NCI-H1417 (cell line): ENCODE data around the gene PIK3CD.
"Not testable (repeated sequence)": the region's sequence is repeated elsewhere in the genome, so short reads cannot be mapped to it uniquely, and the experiment has no call there.

Source experiments
- DNase-seq, 3 experiments: peaks; one replicate each; lab custom pipeline; 2025; lab: John Stamatoyannopoulos, UW

PIK3CD gene

GRCh38 chr1:9621032-9621431, 30.5 kb upstream of the PIK3CD start:
- no peak for DNase-seq

- no peak for DNase-seq
Measured at GRCh38 chr1:9624081-9624480, 27.4 kb upstream of the PIK3CD start.

DNA sequence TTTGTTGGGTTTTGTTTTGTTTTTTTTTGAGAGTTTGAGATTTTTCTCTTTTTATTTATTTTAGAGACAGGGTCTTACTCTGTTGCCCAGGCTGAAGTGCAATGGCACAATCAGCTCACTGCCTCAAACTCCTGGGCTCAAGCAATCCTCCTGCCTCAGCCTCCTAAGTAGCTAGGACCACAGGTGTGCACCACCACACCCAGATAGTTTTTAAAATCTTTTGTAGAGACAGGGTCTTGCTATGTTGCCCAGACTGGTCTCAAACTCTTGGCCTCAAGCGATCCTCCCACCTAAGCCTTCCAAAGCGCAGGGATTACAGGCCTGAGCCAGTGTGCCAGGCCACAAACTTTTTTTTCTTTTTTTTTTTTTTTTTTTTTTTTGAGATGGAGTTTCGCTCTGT, 26.5 kb upstream of the PIK3CD start:
- DNase-seq: not testable (repeated sequence)

- no peak for DNase-seq
Measured at GRCh38 chr1:9626201-9626608, 25.3 kb upstream of the PIK3CD start.

DNA sequence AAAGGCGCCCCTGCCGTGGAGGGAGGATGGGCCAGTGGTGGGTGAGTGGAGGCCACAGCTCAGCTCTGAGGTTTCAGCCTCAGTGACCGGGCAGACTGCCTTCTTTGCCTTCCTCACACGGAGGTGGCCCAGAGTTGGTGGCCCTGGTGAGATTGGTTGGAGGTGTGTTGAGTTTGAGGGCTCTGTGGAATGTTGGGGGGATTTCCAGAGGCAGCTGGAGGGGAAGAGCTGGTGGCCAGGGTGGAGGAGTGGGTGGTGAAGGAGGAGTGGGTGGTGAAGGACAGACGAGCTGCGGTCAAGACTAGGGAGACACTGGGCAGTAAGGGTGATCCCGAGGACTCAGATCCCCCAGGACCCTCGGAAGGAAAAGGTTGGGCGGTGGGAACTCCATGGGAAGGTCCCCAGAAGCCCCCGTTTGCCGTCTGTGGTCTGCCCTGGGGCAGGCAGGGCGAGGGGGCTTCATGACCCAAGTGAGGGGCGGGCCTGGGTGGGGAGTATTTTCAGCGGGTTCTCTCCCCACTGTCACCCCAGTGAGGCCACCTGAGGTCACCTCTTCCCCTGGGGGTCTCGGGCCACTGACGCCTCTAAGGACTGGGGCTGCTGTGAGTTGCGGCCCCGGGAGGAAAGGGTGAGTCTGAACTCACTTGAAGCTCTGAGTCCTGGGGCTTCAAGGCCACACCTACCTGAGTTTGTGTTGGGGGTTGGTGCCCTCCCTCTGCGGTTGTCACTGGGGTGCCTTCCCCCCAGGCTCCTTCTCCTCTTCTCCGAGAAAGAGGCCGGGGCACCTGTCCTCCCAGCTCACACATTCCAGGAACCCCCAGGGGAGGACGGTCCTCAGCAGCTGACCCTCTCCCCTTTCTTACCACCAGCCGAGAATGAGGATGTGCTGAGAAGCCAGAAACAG, 22.7 kb upstream of the PIK3CD start:
- no peak for DNase-seq

GRCh38 chr1:9629445-9630201, 21.9 kb upstream of the PIK3CD start:
- DNase-seq: no peak

DNA sequence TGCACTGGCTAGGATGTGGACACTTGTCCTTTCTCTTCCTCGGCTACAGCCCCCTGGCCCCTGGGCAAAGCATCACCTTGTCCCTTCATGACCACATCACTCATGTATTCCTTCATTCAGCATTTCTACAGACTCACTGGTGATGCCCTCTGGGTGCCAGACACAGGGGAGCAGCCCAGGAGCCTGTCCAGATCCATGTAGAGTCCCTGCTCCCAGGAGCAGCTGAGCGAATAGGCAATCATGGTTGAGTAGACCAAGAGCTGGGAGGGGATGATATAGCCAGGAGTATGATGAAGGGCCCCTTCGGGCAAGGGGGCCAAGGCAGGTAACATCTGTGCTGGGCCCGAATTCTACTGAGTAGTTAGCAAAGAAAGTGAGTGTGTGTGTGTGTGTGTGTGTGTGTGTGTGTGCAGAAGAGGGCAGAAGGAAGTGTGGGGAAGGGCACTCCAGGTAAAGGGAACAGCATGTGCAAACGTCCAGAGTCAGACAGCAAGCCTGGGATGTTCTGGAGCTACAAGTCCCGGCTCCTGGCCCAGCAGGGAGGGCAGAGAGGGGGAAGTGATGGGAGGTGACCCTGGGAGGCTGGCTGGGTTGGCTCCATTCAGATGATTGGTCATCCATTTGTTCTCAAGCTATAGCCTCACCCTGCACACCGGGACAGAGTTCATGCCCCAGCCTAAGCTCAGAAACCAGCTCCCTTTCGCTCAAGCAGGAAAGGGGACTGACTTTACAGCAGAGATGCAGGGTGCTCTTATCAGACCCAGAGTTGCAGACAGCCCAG, 21.0 kb upstream of the PIK3CD start:
- no peak for DNase-seq

DNA sequence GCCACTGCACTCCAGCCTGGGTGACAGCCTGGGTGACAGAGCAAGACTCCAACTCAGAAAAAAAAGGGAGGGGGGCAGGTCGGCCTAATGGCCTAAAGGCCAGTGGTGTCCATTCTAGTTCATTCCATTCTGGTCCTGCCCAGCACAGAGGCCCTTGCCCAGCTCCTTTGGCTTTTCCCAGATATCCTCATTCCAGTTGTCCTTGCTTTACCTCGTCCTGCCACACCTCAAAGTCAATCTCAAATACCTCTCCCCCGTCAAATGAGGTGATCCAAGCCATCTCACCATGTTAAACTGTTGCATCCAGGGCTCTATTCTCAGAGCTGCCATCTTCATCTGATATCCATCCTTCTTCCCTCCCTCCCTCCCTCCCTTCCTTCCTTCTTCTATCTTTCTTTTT, 19.9 kb upstream of the PIK3CD start:
- no peak for DNase-seq

- DNase-seq: no peak
Measured at GRCh38 chr1:9633493-9633892, 18.0 kb upstream of the PIK3CD start.

- no peak for DNase-seq
Measured at GRCh38 chr1:9634582-9634981, 16.9 kb upstream of the PIK3CD start.

DNA sequence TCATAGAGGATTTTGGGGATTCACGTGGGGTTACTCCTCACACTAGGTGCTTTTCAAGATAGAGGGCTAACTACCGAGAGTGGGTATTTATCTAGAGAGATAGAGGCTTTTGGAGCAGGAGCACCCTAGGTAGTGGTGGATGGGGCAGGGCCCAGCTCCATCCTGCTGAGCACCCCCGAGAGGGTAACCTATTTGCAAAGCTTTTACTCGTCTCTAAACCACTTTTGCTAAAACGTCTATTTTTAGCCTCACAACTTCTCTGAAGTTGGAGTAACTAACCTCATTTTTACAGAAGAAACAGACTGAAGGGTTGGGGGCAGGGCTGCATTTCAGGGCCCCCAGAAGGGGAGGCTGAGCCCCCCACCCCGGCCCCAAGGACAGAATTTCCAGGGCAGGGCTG, 12.3 kb upstream of the PIK3CD start:
- no peak for DNase-seq

- no peak for DNase-seq
Measured at GRCh38 chr1:9643351-9644256, 7.9 kb upstream of the PIK3CD start.

GRCh38 chr1:9646037-9646436, 5.5 kb upstream of the PIK3CD start:
- DNase-seq: no peak

DNA sequence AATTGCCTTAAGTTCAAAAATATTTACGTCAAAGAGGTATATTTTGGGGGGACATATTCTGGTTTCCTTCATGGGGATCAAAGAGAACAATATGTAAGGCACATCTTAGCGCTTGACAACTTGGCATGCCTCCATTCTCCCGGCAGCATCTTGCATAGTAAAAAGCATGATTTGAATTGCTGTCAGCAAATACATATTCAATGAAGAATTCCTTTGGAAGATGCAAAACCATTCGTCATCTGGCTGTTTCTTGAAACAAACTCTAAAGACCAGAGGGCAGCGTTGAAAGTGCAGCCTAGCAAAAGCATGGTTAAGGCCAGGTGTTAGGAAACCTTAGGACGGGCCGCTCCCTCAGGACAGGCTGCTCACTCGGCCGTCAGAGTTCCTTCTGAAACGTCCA, 3.4 kb upstream of the PIK3CD start:
- DNase-seq: no peak

GRCh38 chr1:9649769-9650168, 1.8 kb upstream of the PIK3CD start:
- no peak for DNase-seq

GRCh38 chr1:9651220-9651564, 339 bp upstream of the PIK3CD start:
- DNase-seq: no peak

DNA sequence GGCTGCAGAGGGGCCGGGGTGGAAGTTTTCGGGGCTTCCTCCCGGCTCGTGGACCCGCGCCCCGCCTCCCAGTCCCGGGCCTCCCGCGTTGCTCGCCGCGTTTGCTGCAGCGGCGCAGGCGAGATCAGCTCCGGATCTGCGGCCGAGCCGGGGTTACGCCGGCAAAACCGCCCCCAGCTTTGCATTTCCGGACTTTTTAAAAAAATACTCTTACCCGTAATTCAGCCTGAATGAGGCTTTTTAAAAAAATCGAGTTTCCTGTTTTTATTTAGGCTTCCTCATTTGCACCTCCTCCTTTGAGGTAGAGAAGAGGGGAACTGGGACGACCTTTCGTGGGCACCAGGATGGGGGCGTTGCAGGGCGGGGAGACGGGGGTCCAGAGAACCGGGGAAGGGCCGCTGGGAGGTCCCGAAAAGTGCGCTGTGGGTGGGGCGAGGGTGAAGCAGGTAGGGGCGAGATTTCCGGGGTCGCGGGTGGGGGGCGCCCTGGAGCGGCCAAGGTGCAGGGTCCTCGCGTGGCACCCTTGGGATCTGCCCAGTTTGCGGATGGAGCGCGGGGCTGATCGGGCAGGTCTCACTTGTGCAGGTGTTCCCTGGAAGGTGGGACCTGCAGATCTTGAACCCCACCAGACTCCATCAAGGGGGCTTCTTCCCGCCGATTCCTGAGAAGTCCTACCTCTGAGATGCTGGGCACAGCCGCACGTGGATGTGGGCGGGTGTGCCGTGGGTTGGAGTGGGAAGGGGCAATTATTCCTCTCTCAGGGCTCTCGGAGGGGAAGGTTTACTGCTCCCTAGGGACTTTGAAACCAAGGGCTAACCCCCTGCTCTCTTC, 1.1 kb downstream of the PIK3CD start:
- DNase-seq: peak in 1 of 3 experiments; percentile 58

GRCh38 chr1:9653210-9653490, 1.6 kb downstream of the PIK3CD start:
- DNase-seq: no peak

DNA sequence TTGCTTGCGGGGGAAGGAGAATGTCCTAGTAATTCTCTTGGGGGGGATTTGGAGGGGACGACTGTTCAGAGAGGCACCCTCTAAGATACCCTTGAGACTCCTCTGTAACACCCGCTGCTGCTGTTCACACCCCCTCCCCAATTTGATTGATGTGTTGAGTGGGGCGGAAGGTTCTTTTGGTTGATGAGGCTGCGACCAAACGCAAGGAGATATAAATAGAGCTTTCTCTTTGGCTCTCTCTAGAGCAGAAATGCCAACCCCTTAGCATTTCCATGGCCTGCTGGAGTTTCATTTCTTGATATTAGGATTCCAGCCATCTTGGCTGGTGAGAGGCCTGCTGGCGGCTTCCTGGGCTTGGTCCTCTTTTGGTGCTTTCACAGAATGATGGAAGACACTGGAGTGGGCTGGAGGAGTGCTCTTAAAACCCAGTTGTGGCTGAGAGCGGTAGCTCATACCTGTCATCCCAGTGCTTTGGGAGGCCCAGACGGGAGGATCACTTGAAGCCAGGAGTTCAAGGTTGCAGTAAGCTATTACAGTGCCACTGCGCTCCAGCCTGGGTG, 2.0 kb downstream of the PIK3CD start:
- no peak for DNase-seq

DNA sequence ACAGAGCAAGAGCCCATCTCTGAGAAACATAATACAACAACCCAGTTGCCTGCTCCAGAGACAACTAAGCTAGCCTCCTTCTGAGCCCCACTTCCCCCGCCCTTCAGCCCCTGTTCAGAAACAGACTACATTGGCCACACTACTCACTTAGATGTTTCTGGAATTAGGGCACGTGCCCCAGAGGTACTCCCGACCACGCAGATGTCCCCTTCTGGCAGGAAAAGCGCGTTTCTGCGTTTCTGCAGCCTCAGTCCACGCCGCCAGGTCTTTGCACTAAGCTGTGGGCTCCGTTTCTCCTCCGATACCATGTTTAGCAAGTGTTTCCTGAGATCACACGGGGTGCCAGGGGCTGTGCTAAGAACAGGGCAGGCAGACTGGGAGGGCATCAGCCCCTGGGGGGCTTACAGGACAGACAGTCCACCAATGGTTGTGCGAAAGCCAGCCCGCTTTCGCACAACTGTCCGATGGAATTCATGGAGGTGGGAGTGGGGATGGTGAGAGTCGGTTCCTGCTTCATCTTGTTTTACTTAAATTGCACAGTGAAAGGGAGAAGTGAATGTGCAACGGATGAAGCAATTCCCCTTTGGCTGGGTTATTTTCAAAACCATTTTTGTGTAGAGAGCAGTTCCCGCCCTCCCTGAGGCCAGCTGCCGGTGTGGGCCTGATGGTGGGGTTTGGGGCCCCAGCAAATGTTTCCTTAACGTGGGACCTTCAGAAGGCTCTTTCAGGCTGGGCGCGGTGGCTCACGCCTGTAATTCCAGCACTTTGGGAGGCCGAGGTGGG, 2.7 kb downstream of the PIK3CD start:
- no peak for DNase-seq
